SU-DHL-6 (cell line): ENCODE data around the gene SYNGR2.

Experiments
- H2AFZ ChIP-seq: fragments of 200-600 bp; sonication (generic); 2 replicates; pipeline ENCODE4 v1.6.1; 2014; ENCODE audit warnings: low read depth, mild to moderate bottlenecking, moderate library complexity, mixed read lengths, antibody characterized with exemption, low read length; ENCODE audit not compliant: severe bottlenecking
- H3F3A ChIP-seq: fragments of 200-600 bp; shearing (Covaris generic); 2 replicates; pipeline ENCODE4 v1.6.0; 2016; ENCODE audit warnings: antibody characterized with exemption, mild to moderate bottlenecking; ENCODE audit not compliant: insufficient read depth
- H3K27ac ChIP-seq: fragments of 200-600 bp; sonication (generic); 2 replicates; pipeline ENCODE4 v1.5.1; 2016; ENCODE audit warnings: low read depth, mild to moderate bottlenecking, low read length, moderate library complexity, mixed read lengths
- H3K27me3 ChIP-seq: fragments of 200-600 bp; sonication (generic), shearing (Covaris generic); 2 replicates; pipeline ENCODE4 v1.6.0; 2014; ENCODE audit warnings: mild to moderate bottlenecking, low read length
- H3K36me3 ChIP-seq: fragments of 200-600 bp; sonication (generic); 2 replicates; pipeline ENCODE4 v1.6.1; 2014; ENCODE audit warnings: mild to moderate bottlenecking, low read length, mixed read lengths
- H3K4me2 ChIP-seq: fragments of 300-600, 200-600 bp; shearing (Covaris generic), sonication (generic); 2 replicates; pipeline ENCODE4 v1.6.0; 2014; ENCODE audit warnings: low read length, low read depth, mild to moderate bottlenecking; ENCODE audit not compliant: poor library complexity, severe bottlenecking
- H3K4me3 ChIP-seq: fragments of 200-600 bp; sonication (generic); 2 replicates; pipeline ENCODE4 v1.5.1; 2014; ENCODE audit warnings: antibody characterized with exemption, low read length, mild to moderate bottlenecking, mixed read lengths; ENCODE audit not compliant: insufficient read depth, poor library complexity, severe bottlenecking
- H3K79me2 ChIP-seq: fragments of 200-600 bp; sonication (generic); 2 replicates; pipeline ENCODE4 v1.6.1; 2014; ENCODE audit warnings: mild to moderate bottlenecking, low read length, moderate library complexity; ENCODE audit not compliant: insufficient read depth
- H3K9ac ChIP-seq: fragments of 200-600 bp; sonication (generic); 2 replicates; pipeline ENCODE4 v1.7.0; 2014; ENCODE audit warnings: mild to moderate bottlenecking, low read length
- H3K9me2 ChIP-seq: fragments of 200-600 bp; sonication (generic); replicated peaks from 2 replicates; pipeline ENCODE4 v1.6.1; 2014; ENCODE audit warnings: low read length; ENCODE audit not compliant: insufficient read depth
- H3K9me3 ChIP-seq: fragments of 200-600 bp; sonication (generic); 2 replicates; pipeline ENCODE4 v1.6.1; 2014; ENCODE audit warnings: low read length, mixed read lengths; ENCODE audit not compliant: insufficient read depth
- H4K20me1 ChIP-seq: fragments of 200-600 bp; sonication (generic); 2 replicates; pipeline ENCODE4 v1.6.1; 2014; ENCODE audit warnings: low read depth, mild to moderate bottlenecking, antibody characterized with exemption, low read length, moderate library complexity, mixed read lengths
- EZH2phosphoT487 ChIP-seq: fragments of 200-600 bp; sonication (generic), shearing (Covaris generic); conservative IDR thresholded peaks from 2 replicates; pipeline ENCODE4 v1.6.1; 2018; ENCODE audit warnings: mild to moderate bottlenecking, antibody characterized with exemption, low read length, moderate library complexity, mixed read lengths
- TF ChIP-seq, protein P1 (sequence below): fragments of 200-600 bp; sonication (generic); IDR thresholded peaks from one replicate; pipeline ENCODE4 v1.5.1; 2017; ENCODE audit warnings: antibody characterized with exemption, mild to moderate bottlenecking, low read length, moderate library complexity; ENCODE audit not compliant: insufficient read depth, poor library complexity, severe bottlenecking

The SYNGR2 gene

DNA sequence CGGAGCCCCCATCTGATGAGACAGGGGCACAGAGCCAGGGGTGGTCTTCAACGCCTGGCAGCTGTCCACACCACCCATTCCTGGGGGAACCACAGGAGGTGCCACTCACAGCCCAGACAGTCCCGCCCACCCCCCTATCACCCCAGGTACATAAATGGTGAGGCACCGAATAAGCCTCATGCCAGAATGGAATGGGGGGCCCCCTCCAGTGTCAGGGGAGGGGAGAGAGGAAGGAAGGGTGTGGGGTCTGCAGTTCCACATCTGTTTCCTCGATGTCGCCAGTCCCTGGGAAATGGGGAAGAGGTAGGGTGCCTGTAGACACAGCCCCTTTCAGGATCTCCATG, 41.5 kb upstream of the SYNGR2 start:
- H3K9me2 ChIP-seq: no peaks in the 10 kb centered on the region
- H4K20me1 ChIP-seq: no peaks in the 10 kb centered on the region; the same call in 1 of the 2 replicates
- H3K9ac ChIP-seq: peak overlapping the region; percentile 93
- peak overlapping the region; percentile 95 for H3K27ac ChIP-seq
- H3K4me2 ChIP-seq: peak overlapping the region; percentile 90
- no peaks in the 10 kb centered on the region for H3K27me3 ChIP-seq
- TF ChIP-seq EZH2phosphoT487: no peak
- TF ChIP-seq, protein P1, sequence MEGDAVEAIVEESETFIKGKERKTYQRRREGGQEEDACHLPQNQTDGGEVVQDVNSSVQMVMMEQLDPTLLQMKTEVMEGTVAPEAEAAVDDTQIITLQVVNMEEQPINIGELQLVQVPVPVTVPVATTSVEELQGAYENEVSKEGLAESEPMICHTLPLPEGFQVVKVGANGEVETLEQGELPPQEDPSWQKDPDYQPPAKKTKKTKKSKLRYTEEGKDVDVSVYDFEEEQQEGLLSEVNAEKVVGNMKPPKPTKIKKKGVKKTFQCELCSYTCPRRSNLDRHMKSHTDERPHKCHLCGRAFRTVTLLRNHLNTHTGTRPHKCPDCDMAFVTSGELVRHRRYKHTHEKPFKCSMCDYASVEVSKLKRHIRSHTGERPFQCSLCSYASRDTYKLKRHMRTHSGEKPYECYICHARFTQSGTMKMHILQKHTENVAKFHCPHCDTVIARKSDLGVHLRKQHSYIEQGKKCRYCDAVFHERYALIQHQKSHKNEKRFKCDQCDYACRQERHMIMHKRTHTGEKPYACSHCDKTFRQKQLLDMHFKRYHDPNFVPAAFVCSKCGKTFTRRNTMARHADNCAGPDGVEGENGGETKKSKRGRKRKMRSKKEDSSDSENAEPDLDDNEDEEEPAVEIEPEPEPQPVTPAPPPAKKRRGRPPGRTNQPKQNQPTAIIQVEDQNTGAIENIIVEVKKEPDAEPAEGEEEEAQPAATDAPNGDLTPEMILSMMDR: no peak
- peaks cover 5% of the 10 kb centered on the region for H3K36me3 ChIP-seq
- peak overlapping the region; percentile 78 for H3K4me3 ChIP-seq
- peaks cover 36% of the 10 kb centered on the region for H3F3A ChIP-seq
- no peak overlapping the region for H2AFZ ChIP-seq
- H3K79me2 ChIP-seq: peaks cover 40% of the 10 kb centered on the region
- no peaks in the 10 kb centered on the region for H3K9me3 ChIP-seq

DNA sequence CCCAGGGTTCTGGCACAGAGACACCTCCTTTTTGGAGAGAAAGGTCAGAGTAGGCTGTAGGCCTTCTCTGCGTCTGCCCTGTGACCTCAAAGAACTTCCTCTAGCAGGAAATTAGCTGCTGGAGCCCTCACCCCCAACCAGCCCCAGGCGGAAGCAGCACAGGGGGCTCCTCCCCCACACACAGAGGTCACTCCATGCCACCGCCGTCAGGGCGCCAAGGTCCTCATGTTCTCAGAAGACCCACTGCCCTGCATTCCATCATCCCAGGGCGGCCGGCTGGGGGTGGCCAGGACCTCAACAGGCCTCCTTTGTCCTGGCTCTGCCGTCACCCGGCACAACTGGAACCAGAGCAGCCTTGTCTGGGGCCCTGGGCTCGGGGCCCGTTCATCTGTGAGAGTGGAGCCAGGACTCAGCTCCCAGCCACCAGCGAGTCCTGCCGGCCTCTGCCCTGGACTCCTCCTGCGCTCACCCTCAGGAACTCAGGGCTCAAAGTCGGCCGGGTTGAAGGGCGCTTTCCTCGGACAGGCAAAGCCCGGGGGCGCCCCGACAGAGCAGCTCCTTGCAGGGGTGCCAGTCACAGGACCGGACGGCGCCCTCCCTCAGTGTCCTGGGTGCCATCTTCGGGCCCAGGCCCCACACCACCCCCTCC, 41.0 kb upstream of the SYNGR2 start:
- Histone ChIP-seq H3K9me3 (no peaks in the 10 kb centered on the region), H4K20me1 (no peaks in the 10 kb centered on the region), H3K27ac (peak overlapping the region; percentile 95), H2AFZ (no peak overlapping the region), H3K9me2 (no peaks in the 10 kb centered on the region), H3K79me2 (peaks cover 39% of the 10 kb centered on the region), H3K4me2 (peak overlapping the region; percentile 90), H3K9ac (peak overlapping the region; percentile 93), H3K27me3 (no peaks in the 10 kb centered on the region), H3K36me3 (peaks cover 5% of the 10 kb centered on the region), H3K4me3 (peak overlapping the region; percentile 78), H3F3A (peaks cover 36% of the 10 kb centered on the region)
- TF ChIP-seq, protein P1: no peak
- TF ChIP-seq EZH2phosphoT487: no peak

DNA sequence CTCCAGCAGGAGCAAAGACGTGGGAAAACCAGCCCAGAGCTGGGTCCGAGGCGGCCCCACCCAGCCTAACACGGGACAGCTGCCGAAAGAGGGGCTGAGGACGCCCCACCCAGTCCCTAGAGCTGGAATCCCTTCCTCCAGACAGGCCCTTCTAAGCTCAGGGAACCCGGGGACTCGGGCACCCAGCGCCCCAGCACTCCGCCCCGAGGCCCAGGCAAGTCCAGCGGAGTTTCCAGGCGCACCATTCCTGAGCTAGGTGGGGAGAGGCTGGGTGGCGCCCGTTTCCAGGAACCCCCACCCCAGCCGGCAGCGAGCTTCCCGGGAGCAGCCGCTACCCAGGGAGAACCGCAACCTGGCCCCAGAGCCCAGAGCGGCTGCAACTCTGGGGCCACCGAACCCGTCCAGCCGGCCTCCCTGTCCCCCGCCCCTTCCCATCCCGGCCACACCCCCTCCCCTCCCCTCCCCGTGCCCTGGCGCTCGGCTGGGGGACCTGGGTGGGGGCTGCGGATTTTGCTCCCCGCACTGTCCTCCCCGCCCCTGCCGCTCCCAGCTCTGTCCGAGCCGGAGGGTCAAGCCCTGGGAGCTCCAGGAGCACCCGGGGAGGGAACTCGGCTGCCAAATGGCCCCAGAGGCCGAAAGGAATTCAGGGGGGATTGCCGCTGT, 40.4 kb upstream of the SYNGR2 start:
- H3K4me2 ChIP-seq: peak overlapping the region; percentile 90
- H3K27ac ChIP-seq: peak overlapping the region; percentile 95
- H2AFZ ChIP-seq: no peak overlapping the region
- H3K4me3 ChIP-seq: peak overlapping the region; percentile 78
- no peaks in the 10 kb centered on the region for H3K9me2 ChIP-seq
- H3K79me2 ChIP-seq: peaks cover 43% of the 10 kb centered on the region
- TF ChIP-seq, protein P1: no peak
- no peak for TF ChIP-seq EZH2phosphoT487
- no peaks in the 10 kb centered on the region for H3K9me3 ChIP-seq
- peaks cover 3% of the 10 kb centered on the region for H3K36me3 ChIP-seq
- peaks cover 42% of the 10 kb centered on the region for H3F3A ChIP-seq
- H4K20me1 ChIP-seq: no peaks in the 10 kb centered on the region
- H3K9ac ChIP-seq: peak overlapping the region; percentile 93
- no peaks in the 10 kb centered on the region for H3K27me3 ChIP-seq
